ENCODE data around the gene RAB31.

The RAB31 gene

GRCh38 chr18:9792565-9793245 lies 84.6 kb downstream of the RAB31 start:
- no peak for DNase-seq

GRCh38 chr18:9796011-9796410 lies 87.9 kb downstream of the RAB31 start:
- DNase-seq: no peak

- DNase-seq: no peak
These were observed 88.9 kb downstream of the RAB31 start for GRCh38 chr18:9796935-9797549.

GRCh38 chr18:9802175-9803062 lies 94.3 kb downstream of the RAB31 start:
- DNase-seq: no peak

GRCh38 chr18:9803063-9803697 lies 95.1 kb downstream of the RAB31 start:
- no peak for DNase-seq

GRCh38 chr18:9803698-9804516 lies 95.8 kb downstream of the RAB31 start:
- no peak for DNase-seq

GRCh38 chr18:9804517-9805104 lies 96.5 kb downstream of the RAB31 start:
- DNase-seq: no peak

GRCh38 chr18:9806905-9807304 lies 98.8 kb downstream of the RAB31 start:
- DNase-seq: no peak

GRCh38 chr18:9808295-9809241 lies 100.5 kb downstream of the RAB31 start:
- no peak for DNase-seq

GRCh38 chr18:9809697-9810096 lies 101.6 kb downstream of the RAB31 start:
- DNase-seq: no peak

- no peak for DNase-seq
These were observed 102.2 kb downstream of the RAB31 start for GRCh38 chr18:9810299-9810698.

GRCh38 chr18:9810994-9811705 lies 103.0 kb downstream of the RAB31 start:
- no peak for DNase-seq

- no peak for DNase-seq
These were observed 103.9 kb downstream of the RAB31 start for GRCh38 chr18:9811978-9812377.

GRCh38 chr18:9814431-9814830 lies 106.3 kb downstream of the RAB31 start:
- DNase-seq: no peak

GRCh38 chr18:9817286-9817685 lies 109.2 kb downstream of the RAB31 start:
- DNase-seq: no peak

- DNase-seq: no peak
These were observed 109.8 kb downstream of the RAB31 start for GRCh38 chr18:9817725-9818422.

GRCh38 chr18:9818423-9818734 lies 110.3 kb downstream of the RAB31 start:
- no peak for DNase-seq

- DNase-seq: no peak
These were observed 112.0 kb downstream of the RAB31 start for GRCh38 chr18:9820127-9820526.

GRCh38 chr18:9820719-9821118 lies 112.6 kb downstream of the RAB31 start:
- no peak for DNase-seq
